ENCODE data around the gene SLC35F3.
A peak's percentile ranks its signal among the peaks of the same experiment; 100 is the strongest.

SLC35F3 gene

GRCh38 chr1:233904633-233905415 lies at the start of gene SLC35F3:
TSS of gene SLC35F3 (plus strand) at chr1:233904676.
- Histone ChIP-seq H3K27ac (ENCODE audit: low read length) (no peak within 1 kb of the TSS), H3K9me3 (ENCODE audit: control insufficient read depth, low read depth, low read length) (no peaks in the 10 kb centered on the region)

DNA sequence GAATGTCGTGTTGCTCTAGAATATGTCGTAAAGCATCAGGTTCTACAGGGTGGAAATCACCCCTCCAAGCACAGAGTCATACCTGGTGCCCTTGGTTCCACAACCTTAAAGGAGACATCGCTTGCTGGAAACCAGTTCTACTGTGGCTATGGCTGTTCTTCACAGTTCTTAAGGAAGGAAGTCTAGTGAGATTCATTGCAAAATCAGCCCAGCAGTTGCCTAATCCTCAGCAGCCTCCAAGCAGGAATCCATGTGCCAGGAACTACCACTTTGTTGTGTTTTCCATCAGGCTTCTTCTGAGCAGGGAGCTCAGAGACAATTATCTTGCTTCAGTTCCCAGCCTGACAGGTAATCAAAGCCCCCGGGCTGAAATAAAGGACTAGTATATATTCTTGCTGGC lies 45.0 kb upstream of the SLC35F3 start:
- Histone ChIP-seq H3K9me3 (ENCODE audit: control insufficient read depth, low read depth, low read length) (no peaks in the 10 kb centered on the region), H3K4me1 (ENCODE audit: control insufficient read depth, low read depth, low read length) (peaks cover 3% of the 10 kb centered on the region), H3K4me3 (ENCODE audit: low read length) (no peak overlapping the region), H3K27me3 (ENCODE audit: control insufficient read depth, insufficient read depth, low read length) (no peaks in the 10 kb centered on the region), H3K27ac (ENCODE audit: low read length) (no peak overlapping the region), H3K9ac (ENCODE audit: low read length) (no peak overlapping the region), H3K36me3 (ENCODE audit: control insufficient read depth, low read depth, low read length) (no peaks in the 10 kb centered on the region)

More at GRCh38 chr1:233904633-233905415, at the start of gene SLC35F3:
- H3K4me1 ChIP-seq (ENCODE audit: control insufficient read depth, low read depth, low read length) = no peaks in the 10 kb centered on the region
- peaks cover 63% of the 10 kb centered on the region for H3K27me3 ChIP-seq (ENCODE audit: control insufficient read depth, insufficient read depth, low read length)
- H3K9ac ChIP-seq (ENCODE audit: low read length) = no peak within 1 kb of the TSS
- H3K36me3 ChIP-seq (ENCODE audit: control insufficient read depth, low read depth, low read length) = no peaks in the 10 kb centered on the region
- H3K4me3 ChIP-seq (ENCODE audit: low read length) = peak within 1 kb of the TSS; percentile 64

DNA sequence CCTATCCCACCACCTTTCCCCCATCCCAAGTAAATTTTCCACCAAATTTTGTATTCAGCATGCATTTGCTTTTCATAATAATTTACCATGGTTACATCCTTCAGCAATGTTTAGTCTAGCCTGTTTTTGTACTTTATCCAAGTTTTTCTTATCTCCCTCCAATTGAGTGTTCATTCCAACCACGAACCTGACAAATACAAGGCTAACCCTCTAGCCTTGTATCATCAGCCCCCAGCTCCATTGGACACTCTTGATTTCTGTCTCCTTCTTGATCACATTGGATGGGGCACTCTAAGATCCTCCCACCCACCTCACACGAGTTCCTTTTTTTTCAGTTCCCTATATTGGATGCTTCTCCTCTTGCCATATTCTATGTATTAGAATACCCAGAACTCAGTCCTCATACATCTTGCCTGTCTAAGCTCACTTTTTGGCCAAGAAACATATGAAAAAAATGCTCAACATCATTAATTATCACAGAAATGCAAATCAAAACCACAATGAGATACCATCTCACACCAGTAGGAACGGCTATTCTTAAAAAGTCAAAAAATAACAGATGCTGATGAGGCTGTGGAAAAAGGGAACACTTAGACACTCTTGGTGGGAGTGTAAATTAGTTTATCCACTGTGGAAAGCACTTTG lies 40.5 kb upstream of the SLC35F3 start:
- H3K4me3 ChIP-seq (ENCODE audit: low read length) = no peak overlapping the region
- H3K36me3 ChIP-seq (ENCODE audit: control insufficient read depth, low read depth, low read length) = no peaks in the 10 kb centered on the region
- no peak overlapping the region for H3K27ac ChIP-seq (ENCODE audit: low read length)
- H3K9ac ChIP-seq (ENCODE audit: low read length) = no peak overlapping the region
- H3K27me3 ChIP-seq (ENCODE audit: control insufficient read depth, insufficient read depth, low read length) = no peaks in the 10 kb centered on the region
- no peaks in the 10 kb centered on the region for H3K4me1 ChIP-seq (ENCODE audit: control insufficient read depth, low read depth, low read length)
- peaks cover 11% of the 10 kb centered on the region for H3K9me3 ChIP-seq (ENCODE audit: control insufficient read depth, low read depth, low read length)

DNA sequence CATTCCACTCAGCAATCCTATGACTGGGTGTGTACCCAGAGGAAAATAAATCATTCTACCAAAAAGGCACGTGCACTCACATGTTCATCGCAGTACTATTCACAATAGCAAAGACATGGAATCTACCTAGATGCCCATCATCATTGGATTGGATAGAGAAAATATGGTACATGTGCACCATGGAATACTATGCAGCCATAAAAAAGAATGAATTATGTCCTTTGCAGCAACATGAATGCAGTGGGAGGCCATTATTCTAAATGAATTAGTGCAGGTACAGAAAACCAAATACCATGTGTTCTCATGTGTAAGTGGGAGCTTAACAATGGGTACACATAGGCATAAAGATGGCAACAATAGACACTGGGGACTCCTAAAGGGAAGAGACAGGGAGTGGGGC lies 39.9 kb upstream of the SLC35F3 start:
- no peaks in the 10 kb centered on the region for H3K4me1 ChIP-seq (ENCODE audit: control insufficient read depth, low read depth, low read length)
- no peak overlapping the region for H3K27ac ChIP-seq (ENCODE audit: low read length)
- no peaks in the 10 kb centered on the region for H3K36me3 ChIP-seq (ENCODE audit: control insufficient read depth, low read depth, low read length)
- no peaks in the 10 kb centered on the region for H3K27me3 ChIP-seq (ENCODE audit: control insufficient read depth, insufficient read depth, low read length)
- no peak overlapping the region for H3K4me3 ChIP-seq (ENCODE audit: low read length)
- H3K9me3 ChIP-seq (ENCODE audit: control insufficient read depth, low read depth, low read length) = peaks cover 11% of the 10 kb centered on the region
- H3K9ac ChIP-seq (ENCODE audit: low read length) = no peak overlapping the region

GRCh38 chr1:233865216-233865615 lies 39.3 kb upstream of the SLC35F3 start:
- Histone ChIP-seq H3K9ac (ENCODE audit: low read length) (no peak overlapping the region), H3K4me1 (ENCODE audit: control insufficient read depth, low read depth, low read length) (no peaks in the 10 kb centered on the region), H3K27me3 (ENCODE audit: control insufficient read depth, insufficient read depth, low read length) (no peaks in the 10 kb centered on the region), H3K9me3 (ENCODE audit: control insufficient read depth, low read depth, low read length) (peaks cover 11% of the 10 kb centered on the region), H3K36me3 (ENCODE audit: control insufficient read depth, low read depth, low read length) (no peaks in the 10 kb centered on the region), H3K4me3 (ENCODE audit: low read length) (no peak overlapping the region), H3K27ac (ENCODE audit: low read length) (no peak overlapping the region)

DNA sequence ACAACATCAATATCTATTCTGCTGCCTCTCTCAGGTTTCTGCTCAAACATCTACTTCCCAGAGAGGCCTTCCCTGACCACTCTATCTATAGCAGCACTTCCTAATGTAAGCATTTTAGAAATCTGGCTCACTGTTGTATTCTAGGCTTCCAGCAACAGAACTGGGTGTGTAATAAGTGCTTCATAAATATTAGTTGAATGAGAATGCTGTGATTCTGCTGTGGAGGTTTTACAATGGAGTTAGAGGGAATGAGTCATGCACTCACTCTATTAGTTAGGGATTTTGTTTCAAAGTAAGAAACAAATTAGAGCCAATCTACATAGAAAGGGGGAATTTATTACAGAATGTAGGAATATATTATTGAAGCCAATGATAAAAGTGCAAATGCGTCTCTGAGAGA lies 38.6 kb upstream of the SLC35F3 start:
- Histone ChIP-seq H3K9ac (ENCODE audit: low read length) (no peak overlapping the region), H3K27me3 (ENCODE audit: control insufficient read depth, insufficient read depth, low read length) (no peaks in the 10 kb centered on the region), H3K27ac (ENCODE audit: low read length) (no peak overlapping the region), H3K4me3 (ENCODE audit: low read length) (no peak overlapping the region), H3K9me3 (ENCODE audit: control insufficient read depth, low read depth, low read length) (peaks cover 11% of the 10 kb centered on the region), H3K36me3 (ENCODE audit: control insufficient read depth, low read depth, low read length) (no peaks in the 10 kb centered on the region), H3K4me1 (ENCODE audit: control insufficient read depth, low read depth, low read length) (no peaks in the 10 kb centered on the region)

DNA sequence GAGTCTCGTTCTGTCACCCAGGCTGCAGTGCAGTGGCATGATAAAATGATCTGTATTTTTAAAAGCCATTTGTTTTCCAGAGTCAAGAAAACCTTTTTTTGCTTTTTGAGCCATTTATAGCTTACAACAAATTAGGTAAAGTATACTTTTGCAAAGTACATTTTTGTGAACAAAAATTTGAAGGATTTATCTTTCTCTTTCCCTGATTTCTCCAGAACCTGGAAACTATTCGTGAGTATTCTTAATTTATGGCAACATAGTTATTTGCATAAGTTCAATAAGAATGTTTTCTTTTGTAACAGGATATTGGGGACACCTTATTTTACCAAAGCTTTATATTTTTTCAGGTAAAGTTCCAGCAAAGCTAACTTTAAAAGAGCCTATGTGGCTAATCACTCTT lies 37.4 kb upstream of the SLC35F3 start:
- no peak overlapping the region for H3K4me3 ChIP-seq (ENCODE audit: low read length)
- H3K27ac ChIP-seq (ENCODE audit: low read length) = no peak overlapping the region
- peaks cover 11% of the 10 kb centered on the region for H3K9me3 ChIP-seq (ENCODE audit: control insufficient read depth, low read depth, low read length)
- no peak overlapping the region for H3K9ac ChIP-seq (ENCODE audit: low read length)
- H3K27me3 ChIP-seq (ENCODE audit: control insufficient read depth, insufficient read depth, low read length) = no peaks in the 10 kb centered on the region
- H3K36me3 ChIP-seq (ENCODE audit: control insufficient read depth, low read depth, low read length) = no peaks in the 10 kb centered on the region
- no peaks in the 10 kb centered on the region for H3K4me1 ChIP-seq (ENCODE audit: control insufficient read depth, low read depth, low read length)

- Histone ChIP-seq H3K9me3 (ENCODE audit: control insufficient read depth, low read depth, low read length) (peaks cover 11% of the 10 kb centered on the region), H3K36me3 (ENCODE audit: control insufficient read depth, low read depth, low read length) (no peaks in the 10 kb centered on the region), H3K4me1 (ENCODE audit: control insufficient read depth, low read depth, low read length) (no peaks in the 10 kb centered on the region), H3K27ac (ENCODE audit: low read length) (no peak overlapping the region), H3K4me3 (ENCODE audit: low read length) (no peak overlapping the region), H3K9ac (ENCODE audit: low read length) (no peak overlapping the region), H3K27me3 (ENCODE audit: control insufficient read depth, insufficient read depth, low read length) (no peaks in the 10 kb centered on the region)
Measured at GRCh38 chr1:233868461-233868860, 36.0 kb upstream of the SLC35F3 start.

- peaks cover 11% of the 10 kb centered on the region for H3K9me3 ChIP-seq (ENCODE audit: control insufficient read depth, low read depth, low read length)
- H3K27me3 ChIP-seq (ENCODE audit: control insufficient read depth, insufficient read depth, low read length) = no peaks in the 10 kb centered on the region
- H3K36me3 ChIP-seq (ENCODE audit: control insufficient read depth, low read depth, low read length) = no peaks in the 10 kb centered on the region
- no peak overlapping the region for H3K4me3 ChIP-seq (ENCODE audit: low read length)
- H3K27ac ChIP-seq (ENCODE audit: low read length) = no peak overlapping the region
- H3K4me1 ChIP-seq (ENCODE audit: control insufficient read depth, low read depth, low read length) = no peaks in the 10 kb centered on the region
- no peak overlapping the region for H3K9ac ChIP-seq (ENCODE audit: low read length)
Measured at GRCh38 chr1:233869680-233870079, 34.8 kb upstream of the SLC35F3 start.

DNA sequence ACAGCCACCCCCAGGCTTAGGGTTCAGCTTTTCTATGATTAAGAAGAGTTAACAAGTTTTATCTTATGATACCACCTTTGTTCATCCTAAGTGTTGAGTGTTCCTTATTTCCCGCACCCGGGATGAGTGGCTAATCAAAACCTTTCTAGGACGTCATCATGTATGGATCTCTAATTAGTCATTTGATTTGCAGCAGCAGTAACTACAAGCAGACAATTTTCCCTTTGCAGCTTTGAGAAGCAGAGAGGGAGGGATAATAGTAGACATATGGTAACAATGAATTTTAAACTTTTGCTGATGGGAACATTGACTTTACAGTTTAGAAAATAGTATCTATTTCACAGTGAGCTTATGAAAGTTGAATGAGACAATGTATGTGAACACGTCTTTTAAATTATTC lies 30.8 kb upstream of the SLC35F3 start:
- H3K9ac ChIP-seq (ENCODE audit: low read length) = no peak overlapping the region
- no peaks in the 10 kb centered on the region for H3K4me1 ChIP-seq (ENCODE audit: control insufficient read depth, low read depth, low read length)
- H3K4me3 ChIP-seq (ENCODE audit: low read length) = no peak overlapping the region
- H3K27ac ChIP-seq (ENCODE audit: low read length) = no peak overlapping the region
- H3K36me3 ChIP-seq (ENCODE audit: control insufficient read depth, low read depth, low read length) = no peaks in the 10 kb centered on the region
- no peaks in the 10 kb centered on the region for H3K9me3 ChIP-seq (ENCODE audit: control insufficient read depth, low read depth, low read length)
- no peaks in the 10 kb centered on the region for H3K27me3 ChIP-seq (ENCODE audit: control insufficient read depth, insufficient read depth, low read length)

- Histone ChIP-seq H3K36me3 (ENCODE audit: control insufficient read depth, low read depth, low read length) (no peaks in the 10 kb centered on the region), H3K4me1 (ENCODE audit: control insufficient read depth, low read depth, low read length) (peaks cover 2% of the 10 kb centered on the region), H3K9me3 (ENCODE audit: control insufficient read depth, low read depth, low read length) (no peaks in the 10 kb centered on the region), H3K9ac (ENCODE audit: low read length) (no peak overlapping the region), H3K4me3 (ENCODE audit: low read length) (no peak overlapping the region), H3K27me3 (ENCODE audit: control insufficient read depth, insufficient read depth, low read length) (no peaks in the 10 kb centered on the region), H3K27ac (ENCODE audit: low read length) (no peak overlapping the region)
Measured at GRCh38 chr1:233879841-233880240, 24.6 kb upstream of the SLC35F3 start.

DNA sequence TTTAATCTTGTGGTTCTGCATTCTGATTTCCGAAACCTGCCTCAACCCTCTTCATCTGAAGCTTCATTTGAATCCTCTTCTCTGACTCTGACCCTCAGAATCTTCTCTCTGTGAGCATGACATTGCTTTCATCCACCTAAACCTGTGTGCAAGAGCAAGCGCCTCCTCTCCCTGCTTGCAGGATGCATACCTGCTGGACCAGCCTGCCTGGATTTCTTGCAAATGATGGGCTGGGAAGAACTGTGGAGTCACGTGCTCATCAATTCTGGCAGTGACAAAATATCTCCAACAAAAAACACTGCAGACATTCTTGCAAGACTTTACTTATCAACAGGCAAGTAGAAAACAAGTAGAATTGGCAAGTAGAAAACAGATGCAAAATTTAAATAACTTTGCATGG lies 20.8 kb upstream of the SLC35F3 start:
- H3K4me1 ChIP-seq (ENCODE audit: control insufficient read depth, low read depth, low read length) = peaks cover 2% of the 10 kb centered on the region
- no peak overlapping the region for H3K27ac ChIP-seq (ENCODE audit: low read length)
- no peaks in the 10 kb centered on the region for H3K36me3 ChIP-seq (ENCODE audit: control insufficient read depth, low read depth, low read length)
- H3K27me3 ChIP-seq (ENCODE audit: control insufficient read depth, insufficient read depth, low read length) = no peaks in the 10 kb centered on the region
- no peak overlapping the region for H3K9ac ChIP-seq (ENCODE audit: low read length)
- H3K4me3 ChIP-seq (ENCODE audit: low read length) = no peak overlapping the region
- no peaks in the 10 kb centered on the region for H3K9me3 ChIP-seq (ENCODE audit: control insufficient read depth, low read depth, low read length)
